Stimulated activated CD8-positive, alpha-beta memory T cell treated with anti-CD3 and anti-CD28 coated beads, Interleukin-4, amount 100 ng/mL, for 48 hours (primary cell): ENCODE data around the gene NPAS4.
A peak's percentile ranks its signal among the peaks of the same experiment; 100 is the strongest.
"Not testable (repeated sequence)": the region's sequence is repeated elsewhere in the genome, so short reads cannot be mapped to it uniquely, and the experiment has no call there.

ENCODE experiments used
- DNase-seq: peaks from one replicate; pipeline ENCODE4 v3.0.0-alpha.2; 2020

The NPAS4 gene

DNA sequence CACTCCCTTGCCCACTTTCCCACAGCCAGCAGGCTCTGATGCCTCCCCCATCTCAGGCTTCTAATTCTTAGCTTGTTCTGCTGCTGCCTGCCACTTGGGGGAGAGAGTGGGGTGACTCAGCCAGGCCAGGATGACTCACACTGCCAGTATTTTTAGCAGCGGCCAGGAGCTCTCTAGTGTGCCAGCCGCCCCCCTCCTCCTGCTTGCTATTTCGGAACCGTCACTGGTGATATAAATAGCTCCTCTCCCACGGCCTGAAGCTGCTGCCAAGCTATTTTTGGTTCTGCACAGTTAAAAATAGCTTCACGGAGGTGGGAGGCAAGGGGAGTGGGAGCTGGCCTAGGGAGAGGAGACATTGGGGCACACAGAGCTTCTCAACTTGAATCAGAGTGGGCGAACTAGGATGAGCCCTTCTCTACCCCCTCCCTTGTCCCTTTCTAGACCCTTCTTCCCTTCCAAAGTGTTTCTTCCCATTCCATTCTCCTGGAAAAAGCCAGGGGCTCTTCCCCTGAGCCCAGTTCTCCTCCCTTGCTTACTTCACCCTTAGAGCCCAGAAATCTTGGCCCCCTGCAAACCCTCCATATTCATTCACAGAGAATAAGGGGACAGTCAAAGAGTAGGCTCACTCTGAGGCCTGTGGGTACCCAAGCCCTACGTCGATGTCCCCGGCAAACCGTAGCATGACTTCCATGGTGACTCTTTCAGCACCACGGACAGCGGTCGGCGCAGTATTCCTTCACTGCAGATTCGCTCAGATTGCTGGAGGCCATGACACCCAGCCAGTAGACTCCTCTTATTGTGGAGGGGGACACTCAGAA lies 2.5 kb upstream of the NPAS4 start:
- peak; percentile 84 for DNase-seq

DNA sequence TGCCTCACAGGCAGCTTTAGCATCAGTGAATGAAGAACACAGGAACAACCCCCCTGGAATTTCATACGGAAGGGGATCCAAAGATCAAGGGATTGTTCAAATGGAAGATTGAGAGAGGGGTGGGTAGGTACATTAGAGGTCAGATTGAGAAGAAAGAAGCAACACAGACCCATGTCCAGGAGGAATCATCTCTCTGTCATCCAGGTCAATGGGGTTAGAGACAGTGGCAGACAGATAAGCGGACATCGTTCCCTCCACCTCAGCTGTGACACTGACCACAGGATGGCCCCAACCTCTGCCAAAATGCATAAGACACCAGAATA lies 1.9 kb upstream of the NPAS4 start:
- no peak for DNase-seq

DNA sequence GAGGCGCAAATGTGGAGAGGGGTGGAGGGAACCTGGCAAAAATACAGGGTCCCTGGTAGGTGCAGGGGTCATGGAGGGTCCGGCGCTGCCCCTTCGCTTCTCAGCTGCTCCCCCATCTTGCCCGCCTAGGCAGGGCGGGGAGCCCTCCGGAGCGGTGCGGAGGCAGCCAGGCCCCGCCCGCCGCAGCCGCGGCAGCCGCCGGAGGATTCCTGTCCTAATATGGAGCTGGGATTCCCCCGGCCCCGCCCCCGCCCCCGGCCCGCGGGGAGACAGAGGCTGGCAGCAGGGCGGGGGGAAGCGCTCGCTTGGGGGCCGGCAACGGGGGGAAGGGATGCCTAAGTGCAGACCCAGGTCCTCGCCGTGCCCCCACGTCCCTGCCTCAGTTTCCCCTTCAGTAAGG lies 1.0 kb upstream of the NPAS4 start:
- no peak for DNase-seq

DNA sequence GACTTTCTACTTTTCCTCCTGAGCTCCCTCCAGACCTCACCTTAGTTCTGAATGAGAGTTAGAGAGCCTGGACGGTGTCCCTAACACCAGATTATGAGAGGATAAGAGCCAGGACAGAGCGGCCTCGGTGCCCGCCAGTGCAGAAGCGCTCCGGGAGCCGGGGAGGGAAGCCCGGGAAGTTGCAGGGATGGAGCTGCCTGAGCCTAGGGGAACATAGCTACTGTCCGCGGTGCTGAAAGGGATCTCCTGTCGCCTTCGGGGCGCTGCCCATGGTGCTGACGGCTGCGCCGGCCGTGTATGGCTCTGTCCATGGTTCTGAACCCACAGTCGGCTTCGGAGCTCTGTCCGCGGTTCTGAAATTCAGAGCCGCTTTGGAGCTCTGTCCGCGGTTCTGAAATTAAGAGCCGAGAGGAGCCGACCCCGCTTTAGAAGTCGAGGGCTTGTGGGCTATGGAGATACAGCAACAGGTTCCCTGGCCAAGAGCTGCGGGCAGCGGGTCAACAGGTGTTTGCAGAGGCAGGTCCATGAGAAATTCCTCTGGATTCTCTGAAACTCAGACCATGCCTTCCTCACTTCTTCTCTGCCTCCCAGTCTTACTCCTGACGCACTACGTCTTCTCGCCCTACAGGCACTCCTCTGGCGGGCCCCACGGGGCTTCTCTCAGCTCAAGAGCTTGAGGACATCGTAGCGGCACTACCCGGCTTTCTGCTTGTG lies 814 bp downstream of the NPAS4 start:
- DNase-seq = peak; percentile 95

DNA sequence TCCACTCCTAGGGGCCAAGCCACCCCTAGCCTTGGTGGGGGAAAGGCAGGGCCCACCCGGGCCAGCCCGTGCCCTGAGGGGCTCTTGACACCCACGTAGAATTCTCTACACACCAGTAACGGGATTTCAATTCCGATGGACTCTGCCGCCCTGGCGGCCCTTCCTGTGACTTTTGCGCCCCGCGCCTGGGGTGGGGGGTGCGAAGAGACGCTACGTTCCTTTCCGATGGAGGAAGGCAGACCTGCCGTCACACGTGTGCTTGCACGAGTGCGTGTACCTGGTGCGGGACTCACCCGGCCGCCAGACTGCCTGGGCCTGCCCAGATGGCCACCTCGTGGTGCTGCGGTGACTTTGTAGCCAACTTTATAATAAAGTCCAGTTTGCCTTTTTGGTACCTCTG lies 5.5 kb downstream of the NPAS4 start:
- DNase-seq = no peak

DNA sequence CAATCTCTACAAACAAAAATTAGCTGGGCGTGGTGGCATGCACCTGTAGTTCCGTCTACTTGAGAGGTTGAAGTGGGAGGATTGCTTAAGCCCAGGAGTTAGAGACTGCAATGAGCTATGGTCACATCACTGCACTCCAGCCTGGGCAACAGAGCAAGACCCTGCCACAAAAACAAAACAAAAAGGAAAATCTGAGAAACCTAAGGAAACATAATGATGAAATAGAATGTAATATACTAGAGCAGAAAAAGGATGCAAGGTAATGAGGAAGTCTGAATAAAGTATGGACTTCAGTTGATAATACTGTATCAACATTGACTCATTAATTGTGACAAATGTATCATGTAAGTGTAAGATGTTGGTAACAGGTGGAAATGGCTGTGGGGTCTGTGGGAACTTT lies 8.1 kb downstream of the NPAS4 start:
- no peak for DNase-seq

DNA sequence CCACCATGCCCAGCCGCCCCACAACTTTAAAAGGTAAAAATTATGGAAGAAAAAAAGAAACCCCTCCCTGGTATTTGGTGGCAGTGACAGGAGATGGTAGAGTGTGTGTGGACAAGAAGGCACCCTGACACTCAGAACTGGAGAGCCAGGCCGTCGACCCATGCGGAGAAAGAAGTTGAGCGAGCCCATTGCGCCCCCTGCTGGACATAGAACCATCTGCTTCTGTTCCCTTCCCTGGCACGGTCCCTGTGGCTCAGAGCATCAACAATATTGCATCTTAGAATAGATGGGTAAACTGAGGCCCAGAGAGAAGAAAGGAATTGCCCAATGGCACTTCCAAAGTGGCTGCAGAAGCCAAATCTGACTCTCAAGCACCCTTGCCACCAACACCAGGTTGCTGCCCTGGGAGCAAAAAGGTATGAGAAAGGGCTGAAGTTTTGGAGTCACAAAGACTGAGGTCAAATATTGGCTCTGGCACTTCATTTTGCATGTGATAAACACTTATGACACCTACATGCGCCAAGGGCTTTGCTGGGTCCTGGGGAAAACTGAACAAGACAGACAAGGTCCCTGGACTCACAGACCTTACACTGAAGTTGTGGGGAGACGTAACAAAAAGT lies 9.3 kb downstream of the NPAS4 start:
- DNase-seq = peak; percentile 93

DNA sequence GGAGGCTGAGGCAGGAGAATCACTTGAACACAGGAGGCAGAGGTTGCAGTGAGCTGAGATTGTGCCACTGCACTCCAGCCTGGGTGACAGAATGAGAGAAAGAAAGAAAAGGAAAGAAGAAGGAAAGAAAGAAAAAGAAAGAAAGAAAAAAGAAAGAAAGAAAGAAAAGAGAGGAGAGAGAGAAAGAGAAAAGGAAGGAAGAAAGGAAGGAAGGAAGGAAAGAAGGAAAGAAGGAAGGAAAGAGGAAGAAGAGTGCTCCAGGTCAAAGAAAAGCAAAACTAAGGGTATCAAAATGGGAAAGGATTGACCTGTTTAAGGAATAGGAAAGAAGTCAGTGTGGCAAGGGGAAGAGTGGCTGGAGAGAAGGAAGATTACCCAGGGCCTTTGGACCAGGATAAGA lies 10.5 kb downstream of the NPAS4 start:
- DNase-seq = not testable (repeated sequence)

DNA sequence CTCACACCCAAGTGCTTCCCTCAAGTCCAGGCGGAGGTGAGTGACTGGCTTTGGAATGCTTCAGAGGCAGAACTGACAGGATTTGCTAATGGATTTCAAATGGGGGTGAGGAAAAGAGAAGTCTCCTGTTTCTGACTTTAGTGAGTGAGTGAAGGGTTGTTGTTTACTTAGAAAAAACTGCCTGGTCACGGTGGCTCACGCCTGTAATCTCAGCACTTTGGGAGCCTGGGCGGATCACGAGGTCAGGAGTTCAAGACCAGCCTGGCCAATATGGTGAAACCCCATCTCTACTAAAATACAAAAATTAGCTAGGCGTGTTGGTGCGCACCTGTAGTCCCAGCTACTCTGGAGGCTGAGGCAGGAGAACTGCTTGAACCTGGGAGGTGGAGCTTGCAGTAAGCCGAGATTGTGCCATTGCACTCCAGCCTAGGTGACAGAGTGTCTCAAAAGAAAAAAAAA lies 11.1 kb downstream of the NPAS4 start:
- DNase-seq = not testable (repeated sequence)

DNA sequence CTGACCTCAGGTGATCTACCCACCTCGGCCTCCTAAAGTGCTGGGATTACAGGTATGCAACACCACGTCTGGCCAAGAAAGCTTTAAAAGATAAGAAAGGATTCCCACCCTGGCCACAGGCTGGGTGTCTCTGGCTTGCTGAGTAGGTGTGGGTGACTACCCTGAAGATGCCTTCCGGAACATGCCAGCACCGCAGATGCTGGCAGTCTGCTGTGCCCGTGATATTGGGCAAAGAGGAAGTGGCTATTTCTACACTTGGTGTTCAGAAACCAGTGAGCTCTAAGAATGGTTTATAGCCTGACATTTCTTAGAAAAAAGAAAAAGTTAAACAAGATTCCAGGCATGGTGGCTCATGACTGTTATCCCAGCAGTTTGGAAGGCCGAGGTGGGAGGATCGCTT lies 11.8 kb downstream of the NPAS4 start:
- DNase-seq = no peak

DNA sequence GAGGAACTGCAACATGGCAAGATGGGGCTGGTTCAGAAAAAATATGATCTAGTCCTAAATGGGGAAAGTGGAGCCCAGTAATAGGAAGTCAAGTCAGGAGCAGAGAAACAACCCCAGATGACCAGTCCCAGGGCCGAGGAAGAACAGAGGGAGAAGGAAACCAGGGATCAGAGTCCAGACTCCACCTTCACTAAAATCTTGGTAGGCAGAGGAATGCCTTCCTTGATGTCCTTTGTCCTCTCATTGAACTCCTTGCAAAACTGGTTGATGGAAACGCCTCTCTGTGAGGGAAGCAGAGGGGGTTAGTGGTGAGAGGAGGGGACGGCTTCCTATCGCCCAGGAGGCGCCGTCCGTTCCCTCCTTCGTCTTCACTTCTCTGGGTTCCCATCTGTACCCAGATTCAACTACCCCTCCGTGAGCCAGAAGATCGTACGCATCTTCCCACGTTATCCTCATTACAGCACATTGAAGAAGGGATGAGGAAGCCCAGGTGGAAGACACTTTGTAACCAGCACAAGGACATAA lies 17.2 kb downstream of the NPAS4 start:
- no peak for DNase-seq

DNA sequence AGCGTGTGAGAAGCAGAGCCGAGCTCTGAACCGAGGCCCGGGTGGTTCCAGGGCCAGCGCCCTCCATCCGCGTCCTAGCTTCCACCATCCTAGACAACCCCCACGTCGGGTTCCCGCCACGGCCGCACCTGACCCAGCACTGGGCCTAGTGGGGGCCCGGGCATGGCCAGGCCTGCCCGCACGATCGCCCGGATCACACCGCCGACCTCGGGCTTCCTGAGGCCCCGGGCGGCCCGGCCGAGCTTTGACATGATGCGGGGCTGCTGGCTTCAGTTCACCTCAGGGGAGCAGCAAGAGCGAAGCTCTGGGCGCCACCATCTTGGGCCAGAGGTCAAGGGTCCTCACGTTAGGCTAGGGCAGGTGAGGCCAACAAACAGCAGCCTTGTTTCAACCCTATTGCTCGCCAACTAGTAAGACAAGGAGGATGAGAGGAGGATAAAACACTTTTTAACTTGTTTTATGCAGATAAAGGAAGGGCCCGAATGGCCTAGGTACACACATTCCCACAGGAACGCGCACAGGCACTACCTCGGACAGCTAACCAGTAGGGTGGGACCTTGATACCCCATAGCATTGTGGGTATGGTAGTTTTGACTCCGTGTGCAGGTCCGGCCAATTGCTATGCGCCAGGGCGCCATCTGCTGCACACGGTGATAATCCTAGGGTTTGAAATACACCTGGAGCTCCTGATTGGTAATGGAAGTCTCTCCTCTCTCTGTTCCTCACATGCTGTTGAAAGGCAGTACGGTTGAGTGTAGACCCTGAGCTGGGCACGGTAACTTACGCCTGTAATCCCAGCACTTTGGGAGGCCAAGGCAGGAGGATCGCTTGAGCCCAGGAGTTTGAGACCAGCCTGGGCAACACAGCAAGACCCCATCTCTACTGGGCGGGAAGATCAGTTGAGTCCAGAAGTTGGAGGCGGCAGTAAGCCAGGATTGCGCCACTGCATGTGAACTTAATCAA lies 17.9 kb downstream of the NPAS4 start, which contains the start of gene MRPL11:
Gene MRPL11 (minus strand): TSS at position 345 of the 963 bp plus-strand sequence. CDS start 94 bp downstream, at position 251.
- DNase-seq = peak; percentile 92

DNA sequence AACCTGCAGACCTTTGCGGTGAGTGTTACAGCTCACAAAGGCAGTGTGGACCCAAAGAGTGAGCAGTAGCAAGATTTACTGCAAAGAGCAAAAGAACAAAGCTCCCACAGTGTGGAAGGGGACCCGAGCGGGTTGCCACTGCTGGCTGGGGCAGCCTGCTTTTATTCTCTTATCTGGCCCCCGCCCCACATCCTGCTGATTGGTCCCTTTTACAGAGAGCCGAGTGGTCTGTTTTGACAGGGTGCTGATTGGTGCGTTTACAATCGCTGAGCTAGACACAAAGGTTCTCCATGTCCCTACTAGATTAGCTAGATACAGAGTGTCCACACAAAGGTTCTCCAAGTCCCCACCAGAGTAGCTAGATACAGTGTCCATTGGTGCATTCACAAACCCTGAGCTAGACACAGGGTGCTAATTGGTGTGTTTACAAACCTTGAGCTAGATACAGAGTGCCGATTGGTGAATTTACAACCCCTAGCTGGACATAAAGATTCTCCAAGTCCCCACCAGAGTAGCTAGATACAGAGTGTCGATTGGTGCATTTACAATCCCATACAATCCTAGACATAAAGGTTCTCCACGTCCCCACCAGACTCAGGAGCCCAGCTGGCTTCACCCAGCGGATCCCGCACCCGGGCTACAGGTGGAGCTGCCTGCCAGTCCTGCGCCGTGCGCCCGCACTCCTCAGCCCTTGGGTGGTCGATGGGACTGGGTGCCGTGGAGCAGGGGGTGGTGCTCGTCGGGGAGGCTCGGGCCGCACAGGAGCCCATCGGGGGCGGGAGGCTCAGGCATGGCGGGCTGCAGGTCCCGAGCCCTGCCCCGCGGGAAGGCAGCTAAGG lies 19.5 kb downstream of the NPAS4 start:
- DNase-seq = not testable (repeated sequence)

DNA sequence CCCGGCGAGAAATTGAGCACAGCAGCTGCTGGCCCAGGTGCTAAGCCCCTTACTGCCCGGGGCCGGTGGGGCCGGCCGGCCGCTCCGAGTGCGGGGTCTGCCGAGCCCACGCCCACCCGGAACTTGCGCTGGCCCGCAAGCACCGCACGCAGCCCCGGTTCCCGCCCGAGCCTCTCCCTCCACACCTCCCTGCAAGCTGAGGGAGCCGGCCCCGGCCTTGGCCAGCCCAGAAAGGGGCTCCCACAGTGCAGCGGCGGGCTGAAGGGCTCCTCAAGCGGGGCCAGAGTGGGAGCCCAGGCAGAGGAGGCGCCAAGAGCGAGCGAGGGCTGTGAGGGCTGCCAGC lies 20.1 kb downstream of the NPAS4 start:
- DNase-seq = not testable (repeated sequence)

DNA sequence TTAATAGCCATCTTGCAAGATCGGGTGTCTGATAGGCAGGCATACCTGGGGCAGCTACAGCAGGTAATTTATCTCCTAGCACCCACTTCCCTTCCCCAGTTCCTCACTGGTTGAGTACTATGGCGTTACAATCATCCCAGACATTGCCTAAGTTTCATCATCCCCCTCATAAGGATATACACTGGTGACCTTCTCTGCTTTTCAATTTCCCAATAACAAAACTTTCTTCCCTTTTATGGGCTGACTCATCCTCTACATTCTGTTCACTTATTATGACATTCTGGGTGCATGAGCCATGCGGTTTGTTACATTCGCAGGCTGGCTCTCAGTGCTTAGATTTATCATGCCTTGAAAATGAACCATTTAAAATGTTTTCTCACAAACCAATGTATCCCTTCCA lies 22.8 kb downstream of the NPAS4 start:
- DNase-seq = no peak

DNA sequence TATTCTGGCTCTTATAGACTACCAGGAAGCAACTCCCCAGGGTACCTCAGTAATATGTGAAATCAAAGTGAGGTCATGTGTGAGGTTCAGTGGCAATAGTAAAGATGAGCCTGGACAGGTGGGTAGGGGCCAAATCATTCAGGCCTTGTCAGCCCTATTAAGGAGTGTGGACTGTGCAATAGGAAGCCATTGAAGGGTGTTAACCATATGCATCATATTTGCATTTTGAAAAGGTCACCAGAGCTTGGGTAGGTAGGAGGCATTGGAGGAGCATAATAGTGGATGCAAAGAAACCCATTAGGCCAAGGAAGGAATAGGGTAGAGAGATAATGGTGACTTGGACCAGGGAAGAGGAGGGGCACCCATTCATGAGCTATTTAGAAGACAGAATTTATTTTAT lies 26.2 kb downstream of the NPAS4 start:
- no peak for DNase-seq

DNA sequence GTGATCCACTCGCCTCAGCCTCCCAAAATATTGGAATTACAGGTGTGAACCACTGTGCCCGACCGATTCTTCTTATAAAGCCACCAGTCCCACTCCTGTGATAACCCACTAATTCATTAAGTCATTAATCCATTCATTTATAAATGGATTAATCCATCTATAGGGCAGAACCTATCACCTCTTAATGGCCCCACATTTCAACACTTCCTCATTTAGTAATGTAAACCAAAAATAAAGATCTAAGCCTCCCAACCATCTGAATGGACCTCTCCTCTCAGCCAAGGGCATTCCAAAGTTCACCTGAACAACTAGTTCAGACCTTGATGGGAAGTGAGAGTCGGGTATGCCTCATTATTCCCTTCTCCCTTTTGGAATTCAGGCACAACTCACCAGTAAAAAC lies 27.7 kb downstream of the NPAS4 start:
- no peak for DNase-seq

DNA sequence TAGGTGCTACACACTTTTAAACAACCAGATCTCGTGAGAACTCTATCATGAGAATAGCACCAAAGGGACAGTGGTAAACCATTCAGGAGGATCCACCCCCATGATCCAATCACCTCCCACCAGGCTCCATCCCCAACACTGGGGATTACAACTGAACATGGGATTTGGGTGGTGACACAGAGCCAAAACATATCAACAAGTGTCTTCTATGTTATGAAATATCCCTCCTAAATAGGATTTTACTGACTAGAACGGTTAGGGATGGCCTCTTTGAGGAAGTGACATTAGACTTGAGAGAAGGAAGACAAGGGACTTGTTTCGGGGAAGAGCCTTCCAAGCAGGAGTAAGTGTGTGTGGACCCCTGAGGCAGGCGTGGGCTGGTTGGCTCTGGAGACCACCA lies 29.7 kb downstream of the NPAS4 start:
- no peak for DNase-seq

DNA sequence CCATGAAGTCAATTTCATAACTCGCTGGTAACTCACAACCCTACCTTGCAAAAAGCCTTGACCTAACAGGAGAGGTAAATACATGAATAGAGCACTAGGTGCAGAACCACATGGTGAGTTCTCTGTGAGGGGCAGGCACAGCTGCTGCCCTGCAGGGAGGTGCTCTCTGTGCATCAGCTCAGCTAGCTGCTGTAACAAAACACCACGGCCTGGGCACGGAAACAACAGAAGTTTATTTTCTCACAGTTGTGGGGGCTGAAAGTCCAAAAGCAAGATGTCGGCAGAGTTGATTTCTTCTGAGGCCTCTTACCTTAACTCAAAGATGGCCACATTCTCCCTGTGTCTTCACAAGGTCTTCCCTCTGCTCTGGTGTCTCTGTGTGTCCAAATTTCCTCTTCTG lies 30.8 kb downstream of the NPAS4 start:
- no peak for DNase-seq

DNA sequence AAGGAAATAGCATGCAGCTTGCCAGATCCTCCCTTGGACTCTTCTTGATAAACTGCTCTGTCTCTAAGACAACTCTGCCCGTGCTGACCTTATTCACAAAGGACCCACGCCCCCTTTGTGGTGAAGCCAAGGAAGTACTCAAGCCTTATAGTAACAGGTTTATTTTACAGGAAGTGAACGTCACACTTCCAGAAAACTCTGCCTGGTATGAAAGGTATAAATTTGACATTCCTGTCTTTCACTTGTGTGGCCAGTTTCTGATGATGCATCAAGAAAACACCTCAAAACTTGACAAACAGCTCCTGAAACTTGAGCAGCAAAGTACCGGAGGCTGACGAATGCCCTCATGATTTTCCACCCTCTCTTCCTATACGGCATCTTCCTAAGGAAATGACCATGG lies 33.4 kb downstream of the NPAS4 start:
- no peak for DNase-seq

DNA sequence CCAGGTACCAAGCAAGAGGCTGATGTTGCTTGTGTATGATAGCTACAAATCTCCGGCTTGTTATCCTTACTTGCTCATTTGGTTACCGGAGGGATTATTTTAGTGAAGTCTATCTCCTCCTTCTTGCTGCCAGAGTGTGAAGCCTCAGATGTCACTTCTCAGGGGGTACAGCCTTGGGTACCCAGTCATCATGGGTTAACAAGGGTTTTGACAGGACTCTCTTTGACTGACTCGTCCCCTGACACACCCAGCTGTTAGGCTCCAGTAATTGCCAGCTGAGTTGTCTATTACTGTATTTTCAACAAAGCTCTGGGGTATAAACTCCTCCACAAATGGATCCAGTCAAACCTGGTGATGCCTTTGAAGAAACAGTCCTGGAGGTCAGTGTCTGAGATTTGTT lies 34.0 kb downstream of the NPAS4 start:
- DNase-seq = no peak

DNA sequence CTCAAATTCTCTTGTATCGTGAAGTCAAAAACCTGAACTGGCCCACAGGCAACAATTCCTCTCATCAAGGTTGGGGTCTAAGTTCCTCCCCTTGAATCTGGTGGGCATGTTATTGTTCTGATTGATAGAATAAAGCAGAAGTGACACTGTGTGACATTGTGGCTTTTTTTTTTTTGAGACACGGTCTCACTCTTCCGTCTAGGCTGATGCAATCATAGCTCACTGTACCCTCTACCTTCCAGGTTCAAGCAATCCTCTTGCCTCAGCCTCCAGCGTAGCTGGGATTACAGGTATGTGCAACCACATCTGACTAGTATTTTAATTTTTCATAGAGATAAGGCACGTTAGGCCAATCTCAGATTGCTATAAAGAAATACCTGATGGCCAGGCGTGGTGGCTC lies 37.0 kb downstream of the NPAS4 start:
- DNase-seq = no peak
